Thyroid gland (tissue), 4 donors: ENCODE results near the gene P2RX3.

Experiments used
- POLR2A ChIP-seq, 2 donors: fragments of 450-650 bp; IDR thresholded peaks; one replicate each; pipeline ENCODE4 v1.6.1; 2017; ENCODE audit warnings: antibody characterized with exemption in 2 of 2, mild to moderate bottlenecking in 2 of 2, moderate library complexity in 1 of 2
- TF ChIP-seq, protein P1 (sequence below), 6 experiments: fragments of 200-600 bp in 3 of 6; fragments of 450-650 bp in 3 of 6; sonication (generic) in 3 of 6; IDR thresholded peaks; one replicate each; pipeline ENCODE4 v1.5.1; 2016 to 2019; ENCODE audit warnings: antibody characterized with exemption in 6 of 6, mild to moderate bottlenecking in 2 of 6, inconsistent platforms in 1 of 6, moderate library complexity in 1 of 6

- TF ChIP-seq, protein P1, sequence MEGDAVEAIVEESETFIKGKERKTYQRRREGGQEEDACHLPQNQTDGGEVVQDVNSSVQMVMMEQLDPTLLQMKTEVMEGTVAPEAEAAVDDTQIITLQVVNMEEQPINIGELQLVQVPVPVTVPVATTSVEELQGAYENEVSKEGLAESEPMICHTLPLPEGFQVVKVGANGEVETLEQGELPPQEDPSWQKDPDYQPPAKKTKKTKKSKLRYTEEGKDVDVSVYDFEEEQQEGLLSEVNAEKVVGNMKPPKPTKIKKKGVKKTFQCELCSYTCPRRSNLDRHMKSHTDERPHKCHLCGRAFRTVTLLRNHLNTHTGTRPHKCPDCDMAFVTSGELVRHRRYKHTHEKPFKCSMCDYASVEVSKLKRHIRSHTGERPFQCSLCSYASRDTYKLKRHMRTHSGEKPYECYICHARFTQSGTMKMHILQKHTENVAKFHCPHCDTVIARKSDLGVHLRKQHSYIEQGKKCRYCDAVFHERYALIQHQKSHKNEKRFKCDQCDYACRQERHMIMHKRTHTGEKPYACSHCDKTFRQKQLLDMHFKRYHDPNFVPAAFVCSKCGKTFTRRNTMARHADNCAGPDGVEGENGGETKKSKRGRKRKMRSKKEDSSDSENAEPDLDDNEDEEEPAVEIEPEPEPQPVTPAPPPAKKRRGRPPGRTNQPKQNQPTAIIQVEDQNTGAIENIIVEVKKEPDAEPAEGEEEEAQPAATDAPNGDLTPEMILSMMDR (IDR thresholded peaks at IDR 0.05), result no peak
- TF ChIP-seq POLR2A (IDR thresholded peaks at IDR 0.05), result no peak
These were observed 16.5 kb upstream of the P2RX3 start for GRCh38 chr11:57321388-57322255.
